GM12892 (cell line): ENCODE data around the gene RILP.

ENCODE experiments used
- DNase-seq: peaks from one replicate; pipeline ENCODE4 v3.0.0; 2011; ENCODE audit not compliant: insufficient read length
- FAIRE-seq: peaks from 2 replicates; lab custom pipeline; 2011; peaks lifted over from hg19 to GRCh38; lab: Jason Lieb, UNC
- POLR2A ChIP-seq: IDR thresholded peaks from 2 replicates; pipeline ENCODE4 v1.6.1; 2011; ENCODE audit warnings: low read depth, low read length, control low read depth
- POLR2AphosphoS5 ChIP-seq: IDR thresholded peaks from 2 replicates; pipeline ENCODE4 v1.6.1; 2011; ENCODE audit warnings: low read depth, low read length, control low read depth
- TAF1 ChIP-seq: IDR thresholded peaks from 2 replicates; pipeline ENCODE4 v1.6.1; 2011; ENCODE audit warnings: low read depth, mild to moderate bottlenecking, control low read depth, low read length, borderline replicate concordance

The RILP gene

GRCh38 chr17:1601571-1601970, 48.1 kb downstream of the RILP start:
- no peak for FAIRE-seq
- TF ChIP-seq TAF1 (no peak), POLR2A (no peak), POLR2AphosphoS5 (no peak)
- DNase-seq = no peak

- DNase-seq (no peak), FAIRE-seq (no peak)
- TF ChIP-seq TAF1 (no peak), POLR2A (no peak), POLR2AphosphoS5 (no peak)
Measured at GRCh38 chr17:1598399-1599095, 51.1 kb downstream of the RILP start.

DNA sequence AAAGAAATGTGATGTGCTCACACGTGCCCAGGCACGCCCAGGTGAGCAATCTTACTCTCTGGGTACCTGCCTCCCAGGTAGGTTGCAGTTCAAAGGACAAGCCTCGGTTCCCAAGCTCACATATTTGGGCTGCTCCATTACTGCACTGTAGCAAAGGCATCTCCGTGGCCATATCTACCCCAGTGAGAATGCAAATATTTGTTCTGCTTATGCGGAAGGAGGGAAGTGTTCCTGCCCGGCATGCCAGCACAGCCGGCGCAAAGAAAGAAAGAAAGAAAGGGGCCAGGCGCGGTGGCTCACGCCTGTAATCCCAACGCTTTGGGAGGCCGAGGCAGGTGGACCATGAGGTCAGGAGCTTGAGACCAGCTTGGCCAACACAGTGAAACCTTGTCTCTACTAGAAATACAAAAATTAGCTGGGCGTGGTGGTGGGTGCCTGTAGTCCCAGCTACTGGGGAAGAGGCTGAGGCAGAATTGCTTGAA, 51.8 kb downstream of the RILP start:
- FAIRE-seq (no peak), DNase-seq (no peak)
- TF ChIP-seq POLR2AphosphoS5 (no peak), TAF1 (no peak), POLR2A (no peak)
